NCI-H345 (cell line): ENCODE results near the gene PITX1.
A peak's percentile ranks its signal among the peaks of the same experiment; 100 is the strongest.
"Not testable (repeated sequence)": the region's sequence is repeated elsewhere in the genome, so short reads cannot be mapped to it uniquely, and the experiment has no call there.

Source experiments
- DNase-seq: peaks from one replicate; lab custom pipeline; 2025; lab: John Stamatoyannopoulos, UW

Gene PITX1

GRCh38 chr5:135033901-135034235, at the start of gene PITX1:
TSS of gene PITX1 (minus strand) at chr5:135034228. CDS start at chr5:135033881, 347 bp downstream.
- peak; percentile 72 for DNase-seq

- not testable (repeated sequence) for DNase-seq
These were observed 49.3 kb upstream of the PITX1 start for GRCh38 chr5:135083334-135083733.

GRCh38 chr5:135081240-135081639, 47.2 kb upstream of the PITX1 start:
- no peak for DNase-seq

GRCh38 chr5:135079760-135080159, 45.7 kb upstream of the PITX1 start:
- DNase-seq, result no peak

- DNase-seq, result no peak
These were observed 45.2 kb upstream of the PITX1 start for GRCh38 chr5:135079099-135079681.

- DNase-seq, result no peak
These were observed 42.8 kb upstream of the PITX1 start for GRCh38 chr5:135076801-135077200.

- DNase-seq, result peak; percentile 89
These were observed 42.0 kb upstream of the PITX1 start for GRCh38 chr5:135076051-135076491.

DNA sequence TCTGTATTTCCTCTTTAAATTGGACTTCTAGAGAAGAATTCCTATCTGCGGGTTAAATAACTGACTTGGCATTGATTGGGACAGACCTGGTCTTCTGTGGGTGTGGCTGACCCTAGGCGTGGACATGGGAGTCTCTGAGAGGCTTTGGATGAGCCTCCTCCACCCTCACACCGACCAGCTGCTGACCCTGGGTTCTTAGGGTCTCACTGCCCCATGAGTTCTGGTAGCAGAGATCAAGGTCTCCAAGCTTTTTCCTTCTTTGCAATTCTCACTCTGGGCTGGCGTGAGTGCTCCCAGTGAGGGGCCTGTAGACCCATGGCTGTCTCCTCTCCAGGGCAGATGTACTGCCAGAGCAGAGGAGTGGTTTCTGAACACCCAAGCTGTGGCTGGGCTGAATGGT, 41.6 kb upstream of the PITX1 start:
- no peak for DNase-seq

DNA sequence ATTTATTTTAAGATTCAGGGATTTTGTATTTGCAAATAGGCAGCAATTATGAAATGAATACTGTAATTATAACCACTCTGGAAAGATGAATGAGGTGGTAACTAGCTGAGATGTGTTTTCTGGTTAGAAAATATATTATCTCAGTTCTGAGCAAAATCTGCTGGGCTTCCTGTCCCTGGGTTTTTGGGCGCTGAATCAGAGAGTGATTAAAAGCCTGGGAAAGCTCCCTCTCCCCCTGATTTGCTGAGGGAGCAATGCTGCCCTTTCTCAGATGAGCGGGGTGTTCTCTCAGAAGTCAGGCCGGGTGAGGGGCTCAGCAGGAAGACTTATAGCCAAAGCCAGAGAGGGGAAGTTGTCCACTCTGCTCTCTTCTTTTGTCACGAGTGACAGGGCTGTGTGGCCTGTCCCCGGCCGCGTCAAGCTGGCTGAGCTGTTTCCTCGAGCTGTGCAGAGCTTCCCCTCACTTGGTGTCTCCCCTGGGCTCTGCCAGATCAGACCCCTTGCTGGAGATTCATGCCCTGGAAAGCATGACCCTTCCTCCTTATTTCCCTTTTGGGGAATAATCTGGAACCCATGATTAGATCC, 39.8 kb upstream of the PITX1 start:
- DNase-seq, result no peak

DNA sequence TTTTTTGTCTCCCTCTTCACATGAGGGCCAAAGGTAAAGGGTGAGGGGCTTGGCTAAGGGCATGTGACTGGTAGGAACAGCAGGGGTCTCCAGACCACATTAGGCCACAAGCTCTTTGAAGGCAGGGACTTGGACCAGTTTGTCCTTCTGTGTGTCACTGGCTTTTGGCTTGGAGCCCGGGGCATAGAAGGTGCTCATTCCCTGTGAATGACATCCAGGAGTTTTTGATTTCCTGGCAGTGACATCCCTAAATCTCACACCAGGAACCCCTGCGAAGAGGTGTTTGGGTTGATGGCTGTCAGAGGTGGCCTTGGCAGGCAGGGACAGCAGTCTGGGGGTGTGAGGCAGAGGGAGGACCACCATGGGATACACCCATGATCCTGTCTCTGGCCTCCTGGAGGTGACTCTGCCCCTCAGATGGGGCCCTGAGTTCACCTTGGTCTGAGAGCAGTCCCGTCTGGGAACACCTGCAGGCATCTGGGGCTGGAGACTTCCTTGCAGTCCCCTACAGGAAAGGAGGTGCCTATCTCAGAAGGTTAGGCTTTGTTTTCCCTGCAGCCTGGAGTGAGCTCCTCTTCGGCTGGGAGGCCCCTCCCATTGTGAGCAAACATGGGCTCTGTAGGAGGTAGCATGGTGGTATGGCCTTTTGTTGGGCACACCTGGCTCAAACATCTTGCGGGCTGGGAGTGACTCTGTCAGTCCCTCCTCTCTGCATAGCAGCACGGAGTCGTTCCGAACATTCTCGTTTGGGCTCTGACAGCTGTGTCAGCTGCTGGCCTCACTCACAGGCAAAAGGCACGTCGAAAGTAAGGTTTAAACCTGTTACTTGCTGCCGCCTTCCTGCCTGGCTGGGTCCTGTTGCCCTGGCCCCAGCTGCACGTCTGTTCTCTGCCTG, 38.6 kb upstream of the PITX1 start:
- peak; percentile 82 for DNase-seq

- DNase-seq, result no peak
These were observed 37.3 kb upstream of the PITX1 start for GRCh38 chr5:135071311-135071710.

- no peak for DNase-seq
These were observed 36.0 kb upstream of the PITX1 start for GRCh38 chr5:135069895-135070657.

DNA sequence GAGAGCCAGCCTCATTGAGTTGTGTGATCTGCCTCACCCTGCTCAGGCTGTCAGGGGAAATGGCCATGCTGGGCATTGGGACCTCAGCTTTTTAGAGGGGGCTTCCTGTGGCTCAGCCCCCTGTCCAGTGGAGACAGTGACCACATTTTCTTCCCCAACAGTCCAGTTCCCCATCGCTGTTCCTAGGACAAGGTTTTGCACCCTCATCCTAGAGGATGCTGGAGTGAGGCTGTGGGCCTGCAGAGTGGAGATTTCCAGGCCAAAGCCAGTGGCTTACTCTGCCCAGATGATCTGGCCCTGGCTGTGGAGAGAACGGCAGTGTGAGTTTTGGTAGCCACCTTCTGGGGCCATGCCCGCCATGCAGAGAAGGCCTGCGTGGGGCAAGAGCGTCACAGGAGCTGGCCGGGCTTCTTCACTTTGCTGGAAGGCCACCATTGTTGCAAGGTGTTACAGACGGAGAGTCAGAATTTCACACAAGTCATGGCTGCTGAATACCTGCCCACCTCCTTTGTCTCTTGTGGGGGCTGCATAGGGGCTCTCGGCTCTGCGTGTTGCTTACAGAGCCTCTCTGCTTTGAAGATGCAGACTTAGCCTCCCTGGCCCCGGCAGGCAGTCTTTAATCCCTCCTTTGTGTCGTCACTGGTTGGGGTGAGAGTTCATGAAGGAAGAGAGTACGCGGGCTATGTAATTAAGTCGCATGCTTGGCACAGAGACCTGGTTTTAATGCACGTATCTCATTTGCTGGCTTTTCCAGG, 35.2 kb upstream of the PITX1 start:
- no peak for DNase-seq

DNA sequence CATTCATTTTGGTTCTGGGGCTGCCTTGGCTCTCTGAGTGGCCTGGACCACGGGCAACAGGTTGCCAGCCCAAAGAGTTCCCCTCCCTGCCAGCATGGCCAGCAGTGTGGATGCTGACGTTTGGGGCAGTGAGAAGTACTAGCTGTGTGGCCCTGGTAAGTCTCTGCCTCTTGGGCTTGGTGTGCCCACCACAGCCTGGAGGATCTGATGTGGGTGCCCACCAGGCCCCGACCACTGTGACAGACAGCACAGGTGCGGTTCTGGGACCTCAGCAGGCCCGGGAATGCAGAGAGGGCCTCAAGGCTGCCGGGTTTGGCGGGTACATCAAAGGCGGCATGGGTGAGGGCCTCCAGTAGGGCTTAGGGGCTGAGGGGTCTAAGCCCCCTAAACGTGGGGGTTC, 33.6 kb upstream of the PITX1 start:
- DNase-seq, result no peak

GRCh38 chr5:135066781-135067180, 32.8 kb upstream of the PITX1 start:
- no peak for DNase-seq

GRCh38 chr5:135065306-135066265, 31.6 kb upstream of the PITX1 start:
- DNase-seq, result no peak

DNA sequence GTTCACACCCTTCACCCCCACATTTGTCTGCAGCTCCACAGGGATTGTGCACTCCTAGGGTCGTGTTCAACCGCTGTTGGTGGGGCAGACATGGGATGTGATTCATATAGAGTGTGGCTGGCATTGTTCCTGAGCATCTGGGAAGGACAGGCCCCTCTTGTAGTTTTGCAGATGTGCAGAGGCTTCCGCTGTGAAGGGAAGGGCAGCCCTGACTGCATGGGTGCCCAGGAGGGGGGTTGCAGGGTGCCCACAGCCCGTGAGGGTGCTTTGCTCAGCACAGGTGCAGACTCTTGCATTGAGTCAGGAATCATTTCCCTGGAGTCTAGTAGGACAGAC, 30.2 kb upstream of the PITX1 start:
- DNase-seq, result no peak

DNA sequence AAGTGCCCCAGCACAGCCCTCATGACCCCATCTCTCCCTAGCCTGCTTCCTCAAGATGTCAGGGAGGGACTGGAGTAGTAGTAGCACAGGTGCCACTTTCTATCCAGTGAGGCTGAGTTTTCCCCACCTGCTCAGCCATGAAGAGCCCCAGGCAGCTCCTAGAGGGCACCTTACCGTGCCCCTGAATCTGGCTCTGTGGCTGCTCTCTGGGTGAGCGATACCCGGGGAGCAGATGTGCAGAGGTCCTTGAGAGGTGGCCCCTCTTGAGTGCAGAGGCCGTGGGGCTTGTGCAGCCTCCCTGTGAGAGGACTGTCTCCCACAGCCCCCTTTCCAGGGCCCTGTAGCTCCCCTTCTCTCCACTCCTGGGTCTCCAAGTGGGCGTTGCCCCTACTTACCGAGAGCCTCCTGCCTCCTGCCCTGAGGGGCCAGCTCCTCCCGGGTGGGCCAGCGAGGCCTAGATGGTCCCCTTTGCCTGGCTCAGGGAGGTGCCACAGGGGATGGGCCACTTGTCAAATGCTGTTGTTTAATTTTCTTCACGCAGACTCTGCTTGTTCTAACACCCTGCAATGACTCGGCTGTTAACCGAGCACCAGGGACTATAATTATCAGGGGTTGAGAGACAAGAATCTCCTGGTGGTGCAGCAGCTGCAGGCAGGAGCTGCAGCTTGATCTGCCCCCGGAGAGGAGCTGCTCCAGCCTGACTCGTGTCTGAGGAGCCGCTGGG, 29.6 kb upstream of the PITX1 start:
- peak; percentile 42 for DNase-seq

DNA sequence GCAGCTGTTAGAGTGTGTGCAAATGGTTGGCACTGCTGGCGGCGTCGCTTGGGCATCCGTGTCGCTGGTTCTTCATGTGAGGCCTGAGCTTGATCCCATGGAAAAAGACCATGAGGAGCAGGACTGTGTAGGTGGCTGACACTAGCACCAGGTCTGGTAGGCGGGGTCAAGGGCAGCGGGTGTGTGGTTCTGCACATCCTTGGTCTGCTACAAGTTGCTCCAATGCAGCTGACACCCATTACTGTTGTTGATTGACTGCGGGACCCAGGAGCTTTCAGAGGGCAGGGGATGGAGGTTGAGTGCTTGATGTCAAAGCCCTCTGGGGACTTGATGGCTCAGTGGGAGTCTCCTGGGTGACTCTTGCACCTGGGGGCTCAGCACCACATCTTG, 29.0 kb upstream of the PITX1 start:
- DNase-seq, result no peak
